Natural killer cell (primary cell): Measurements from ENCODE around the gene CD68. TPM values are rescaled to one million over a fixed set of nuclear protein-coding genes. Genes with fewer than 3 reads are reported as not detected.

ENCODE experiments used
- ATAC-seq, 3 donors: fragments of 150-1000 bp in 2 of 3; fragments of 200-7000 bp in 1 of 3; cut with Tn5 transposase; 1 replicate in 1 of 3; 2 replicates in 2 of 3; pipeline ENCODE4 v1.10.0; 2021; ENCODE audit warnings: mild to moderate bottlenecking in 2 of 3, moderate library complexity in 2 of 3
- DNase-seq, 2 donors: peaks; one replicate each; pipeline versions ENCODE4 v3.0.0 to v3.0.0-alpha.2; 2013 to 2021; ENCODE audit warnings: mixed read lengths in 1 of 2
- H3K27ac ChIP-seq: one replicate; pipeline ENCODE4 v1.5.1; 2013; ENCODE audit warnings: mild to moderate bottlenecking, low read length
- H3K27me3 ChIP-seq: one replicate; pipeline ENCODE4 v1.6.1; 2013; ENCODE audit warnings: low read length; ENCODE audit not compliant: control insufficient read depth, insufficient read depth
- H3K36me3 ChIP-seq: one replicate; pipeline ENCODE4 v1.6.1; 2013; ENCODE audit warnings: low read length; ENCODE audit not compliant: control insufficient read depth, insufficient read depth
- H3K4me1 ChIP-seq: one replicate; pipeline ENCODE4 v1.6.1; 2013; ENCODE audit warnings: low read length; ENCODE audit not compliant: control insufficient read depth, insufficient read depth
- H3K4me3 ChIP-seq: one replicate; pipeline ENCODE4 v1.5.1; 2013; ENCODE audit warnings: low read length
- H3K9me3 ChIP-seq: one replicate; pipeline ENCODE4 v1.6.1; 2013; ENCODE audit warnings: low read length; ENCODE audit not compliant: control insufficient read depth, insufficient read depth
- H3K27ac Mint-ChIP-seq, 2 donors: one replicate each; pipeline ENCODE4 v1.8.0; 2022; ENCODE audit warnings: mild to moderate bottlenecking in 2 of 2, mixed read lengths in 2 of 2, moderate library complexity in 1 of 2
- H3K27me3 Mint-ChIP-seq, 2 donors: one replicate each; pipeline ENCODE4 v1.8.0; 2022; ENCODE audit warnings: low read depth in 2 of 2, mixed read lengths in 2 of 2
- H3K36me3 Mint-ChIP-seq: one replicate; pipeline ENCODE4 v1.8.0; 2022; ENCODE audit warnings: mixed read lengths
- H3K4me1 Mint-ChIP-seq, 2 donors: one replicate each; pipeline ENCODE4 v1.8.0; 2022; ENCODE audit warnings: mixed read lengths in 2 of 2
- H3K4me3 Mint-ChIP-seq: one replicate; pipeline ENCODE4 v1.8.0; 2022; ENCODE audit warnings: mild to moderate bottlenecking, moderate library complexity, mixed read lengths
- H3K9me3 Mint-ChIP-seq, 2 donors: one replicate each; pipeline ENCODE4 v1.8.0; 2022; ENCODE audit warnings: mixed read lengths in 2 of 2
- CTCF ChIP-seq: fragments of 200-600 bp; IDR thresholded peaks from one replicate; pipeline ENCODE4 v1.8.0; 2022; ENCODE audit warnings: antibody characterized with exemption
- WGBS: methylation state at CpG from one replicate; pipeline ENCODE4 v1.1.7; 2013; ENCODE audit warnings: missing lambda C conversion rate; ENCODE audit not compliant: insufficient coverage; 5-methylcytosine and 5-hydroxymethylcytosine counted together
- intact Hi-C: fragments of 100-400 bp; cut with micrococcal nuclease; formaldehyde crosslinking; loops from one replicate; pipeline ENCODE4 v1.14.2; 2022
- total RNA-seq, 4 donors: library from RNA; stranded (reverse); fragments of 120-200 nt in 1 of 4; gene quantifications; one replicate each; pipeline versions ENCODE4 v1.2.3 to v1.2.4, GENCODE V29; 2013 to 2022

CD68 gene
- total RNA-seq, 3 donors from 2014 or later (not counting 1 experiment from before 2014, with no cell fraction given): 1.4 to 24.7 (median 13.0) TPM

GRCh38 chr17:7557775-7558543 lies 21.5 kb upstream of the CD68 start:
- H3K4me1 Mint-ChIP-seq: peaks cover 37 to 58% of the 10 kb centered on the region in 2 donors
- DNase-seq (peak in 1 of 2 donors; percentile 28), ATAC-seq (no peak)
- H3K4me1 ChIP-seq: peaks cover 64% of the 10 kb centered on the region
- peaks cover 2% of the 10 kb centered on the region for H3K36me3 ChIP-seq
- H3K4me3 Mint-ChIP-seq: no peak overlapping the region
- no peaks in the 10 kb centered on the region for H3K27me3 Mint-ChIP-seq
- peak overlapping the region; percentile 67 for H3K27ac ChIP-seq
- H3K36me3 Mint-ChIP-seq: no peaks in the 10 kb centered on the region
- H3K9me3 Mint-ChIP-seq: no peaks in the 10 kb centered on the region
- H3K27me3 ChIP-seq: no peaks in the 10 kb centered on the region
- intact Hi-C loops: loop anchor here (1.0 kb wide), 1 partner anchor 15 kb away; no protein-coding TSS in a partner anchor
- peak overlapping the region in 1 of 2 donors; percentile 75 for H3K27ac Mint-ChIP-seq
- H3K4me3 ChIP-seq: peak overlapping the region; percentile 33
- TF ChIP-seq CTCF: no peak
- 28% methylated on average over 21 of the region's 21 CpGs for WGBS
- no peaks in the 10 kb centered on the region for H3K9me3 ChIP-seq

GRCh38 chr17:7558544-7559319 lies 20.7 kb upstream of the CD68 start, which contains the start of gene TNFSF13:
Gene TNFSF13 (plus strand): TSS chr17:7558750. CDS start chr17:7559040, 290 bp downstream.
- H3K4me3 ChIP-seq: peak within 1 kb of the TSS; percentile 33
- intact Hi-C loops: loop anchor here (1.0 kb wide), 1 partner anchor 15 kb away; no protein-coding TSS in a partner anchor
- no peak for ATAC-seq
- no peaks in the 10 kb centered on the region for H3K27me3 ChIP-seq
- Mint-ChIP-seq H3K4me1 (peaks cover 31 to 52% of the 10 kb centered on the region in 2 donors), H3K36me3 (no peaks in the 10 kb centered on the region), H3K4me3 (no peak within 1 kb of the TSS), H3K27me3 (no peaks in the 10 kb centered on the region), H3K27ac (peak within 1 kb of the TSS in 1 of 2 donors; percentile 75), H3K9me3 (no peaks in the 10 kb centered on the region)
- peaks cover 3% of the 10 kb centered on the region for H3K36me3 ChIP-seq
- TF ChIP-seq CTCF: no peak
- H3K9me3 ChIP-seq: no peaks in the 10 kb centered on the region
- peaks cover 60% of the 10 kb centered on the region for H3K4me1 ChIP-seq
- H3K27ac ChIP-seq: peak within 1 kb of the TSS; percentile 67
- WGBS: 33% methylated on average over 16 of the region's 16 CpGs
- DNase-seq: no peak

DNA sequence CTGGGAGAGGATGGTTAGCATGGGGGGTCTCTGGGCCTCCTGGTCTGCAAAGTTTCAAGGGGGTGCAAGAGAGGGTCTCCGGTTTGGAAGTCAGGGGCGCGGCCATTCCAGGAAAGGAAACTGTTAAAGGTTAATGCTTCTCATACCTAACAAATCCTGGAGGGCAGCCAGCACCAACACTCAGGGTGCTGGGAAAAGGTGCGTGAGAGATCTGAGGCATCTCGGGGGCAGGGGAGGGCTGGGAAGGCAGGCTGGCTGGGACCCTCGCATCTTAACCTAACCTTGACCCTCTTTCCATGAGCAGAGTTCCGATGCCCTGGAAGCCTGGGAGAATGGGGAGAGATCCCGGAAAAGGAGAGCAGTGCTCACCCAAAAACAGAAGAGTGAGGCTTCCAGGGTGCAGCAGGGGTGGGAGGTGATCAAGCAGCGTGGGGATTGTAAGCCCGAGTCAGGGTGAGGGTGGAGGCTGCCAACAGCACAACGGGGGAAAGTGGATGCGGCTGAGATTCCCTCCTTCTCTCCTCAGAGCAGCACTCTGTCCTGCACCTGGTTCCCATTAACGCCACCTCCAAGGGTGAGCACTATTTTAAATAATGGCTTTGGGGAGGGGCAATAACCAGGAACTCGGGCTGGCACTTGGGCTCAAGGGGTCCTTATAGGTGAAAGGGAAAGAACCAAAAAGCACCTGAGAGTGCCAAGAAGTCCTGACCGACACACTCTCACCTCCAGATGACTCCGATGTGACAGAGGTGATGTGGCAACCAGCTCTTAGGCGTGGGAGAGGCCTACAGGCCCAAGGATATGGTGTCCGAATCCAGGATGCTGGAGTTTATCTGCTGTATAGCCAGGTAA lies 19.9 kb upstream of the CD68 start:
- H3K27me3 ChIP-seq: no peaks in the 10 kb centered on the region
- peaks cover 7% of the 10 kb centered on the region for H3K36me3 ChIP-seq
- peaks cover 30 to 46% of the 10 kb centered on the region in 2 donors for H3K4me1 Mint-ChIP-seq
- H3K9me3 ChIP-seq: no peaks in the 10 kb centered on the region
- H3K4me1 ChIP-seq: peaks cover 56% of the 10 kb centered on the region
- H3K4me3 Mint-ChIP-seq: no peak overlapping the region
- no peak for DNase-seq
- H3K27ac ChIP-seq: peak overlapping the region; percentile 38
- no peaks in the 10 kb centered on the region for H3K9me3 Mint-ChIP-seq
- TF ChIP-seq CTCF: no peak
- ATAC-seq: no peak
- H3K27ac Mint-ChIP-seq: peak overlapping the region in 1 of 2 donors; percentile 99
- intact Hi-C loops: loop anchor here (2.0 to 5.0 kb wide), 4 partner anchors 37 to 307 kb away; partner anchors contain the start of genes CTDNEP1, ELP5, POLR2A and TMEM102
- no peaks in the 10 kb centered on the region for H3K27me3 Mint-ChIP-seq
- H3K4me3 ChIP-seq: peak overlapping the region; percentile 33
- H3K36me3 Mint-ChIP-seq: no peaks in the 10 kb centered on the region
- WGBS: 66% methylated on average over 18 of the region's 18 CpGs
